ENCODE data around the gene TMEM200C.

The TMEM200C gene

DNA sequence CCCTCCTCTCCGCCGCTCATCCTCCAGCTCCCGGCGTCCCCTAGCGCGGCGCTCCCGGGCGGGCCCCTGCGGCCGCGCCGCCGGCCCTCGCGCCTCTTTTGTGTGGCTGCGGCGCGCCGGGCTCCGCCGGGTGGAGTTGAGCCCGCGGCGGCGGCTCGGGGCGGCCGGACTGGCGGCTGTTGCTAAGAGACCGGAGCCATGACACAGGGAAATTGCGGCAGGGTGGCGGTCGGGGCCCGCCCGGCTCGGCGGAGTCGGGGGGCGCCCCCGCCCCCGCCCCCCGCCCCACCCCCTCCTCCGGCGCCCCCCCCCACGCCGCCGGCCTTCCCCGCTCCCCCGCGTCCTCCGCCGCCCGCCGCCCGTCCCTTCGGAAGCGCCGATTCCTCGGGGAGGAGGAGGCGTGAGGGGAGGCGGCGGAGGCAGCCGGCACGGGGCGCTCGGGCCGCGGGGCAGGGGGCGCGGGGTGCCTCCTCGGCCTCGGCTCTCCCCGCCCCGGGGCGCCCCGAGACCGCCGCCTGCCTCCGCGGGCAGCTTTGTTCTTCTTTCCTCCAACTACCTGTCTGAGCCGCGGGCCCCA, at the start of gene TMEM200C:
Gene TMEM200C (minus strand): TSS at position 224 of the 577 bp plus-strand sequence. CDS start 3,459 bp downstream, outside the sequence.
- peak; percentile 82 for DNase-seq (ENCODE audit: low spot score)
- TF ChIP-seq, protein P1, sequence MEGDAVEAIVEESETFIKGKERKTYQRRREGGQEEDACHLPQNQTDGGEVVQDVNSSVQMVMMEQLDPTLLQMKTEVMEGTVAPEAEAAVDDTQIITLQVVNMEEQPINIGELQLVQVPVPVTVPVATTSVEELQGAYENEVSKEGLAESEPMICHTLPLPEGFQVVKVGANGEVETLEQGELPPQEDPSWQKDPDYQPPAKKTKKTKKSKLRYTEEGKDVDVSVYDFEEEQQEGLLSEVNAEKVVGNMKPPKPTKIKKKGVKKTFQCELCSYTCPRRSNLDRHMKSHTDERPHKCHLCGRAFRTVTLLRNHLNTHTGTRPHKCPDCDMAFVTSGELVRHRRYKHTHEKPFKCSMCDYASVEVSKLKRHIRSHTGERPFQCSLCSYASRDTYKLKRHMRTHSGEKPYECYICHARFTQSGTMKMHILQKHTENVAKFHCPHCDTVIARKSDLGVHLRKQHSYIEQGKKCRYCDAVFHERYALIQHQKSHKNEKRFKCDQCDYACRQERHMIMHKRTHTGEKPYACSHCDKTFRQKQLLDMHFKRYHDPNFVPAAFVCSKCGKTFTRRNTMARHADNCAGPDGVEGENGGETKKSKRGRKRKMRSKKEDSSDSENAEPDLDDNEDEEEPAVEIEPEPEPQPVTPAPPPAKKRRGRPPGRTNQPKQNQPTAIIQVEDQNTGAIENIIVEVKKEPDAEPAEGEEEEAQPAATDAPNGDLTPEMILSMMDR (IDR thresholded peaks at IDR 0.05; ENCODE audit: extremely low read depth, missing control alignments) = no peak

DNA sequence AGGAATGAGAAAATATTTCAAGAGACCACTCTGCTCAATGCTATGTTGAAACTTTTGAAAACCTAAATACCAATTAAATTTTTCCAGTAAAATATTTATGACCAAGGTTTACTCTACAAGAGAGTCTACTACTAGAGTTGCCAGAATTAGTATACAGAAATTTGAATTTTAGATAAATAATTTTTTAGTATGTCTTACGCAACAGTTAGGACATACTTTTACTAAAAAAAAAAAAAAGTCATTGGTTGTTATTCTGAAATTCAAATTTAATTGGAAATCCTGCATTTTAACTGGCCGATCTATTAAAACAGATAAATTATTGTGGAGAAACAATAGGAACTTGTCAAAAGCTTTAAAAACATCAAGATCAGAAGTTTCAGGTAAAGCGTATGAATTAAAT, 49.1 kb upstream of the TMEM200C start:
- DNase-seq (ENCODE audit: low spot score) = no peak
- TF ChIP-seq, protein P1 (IDR thresholded peaks at IDR 0.05; ENCODE audit: extremely low read depth, missing control alignments) = no peak

DNA sequence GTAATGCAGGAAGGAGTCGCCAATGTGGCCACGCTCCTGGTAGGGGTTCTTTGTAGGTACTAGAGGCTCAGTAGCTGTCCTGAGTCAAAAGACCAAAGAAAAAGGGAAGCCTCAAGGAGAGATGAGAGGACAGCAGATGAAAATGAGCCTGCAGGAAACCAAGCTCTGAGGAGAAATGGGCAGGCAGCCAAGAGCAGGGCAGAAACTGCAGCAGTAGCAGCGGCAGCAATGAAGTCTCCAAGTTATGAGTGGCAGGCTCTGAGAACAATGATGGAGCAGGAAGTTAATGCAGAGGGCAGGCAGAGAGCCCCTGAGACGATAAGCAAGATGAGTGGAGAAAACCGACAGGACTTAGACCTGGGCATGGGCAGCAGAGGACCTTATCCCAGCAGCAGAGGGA, 48.2 kb upstream of the TMEM200C start:
- TF ChIP-seq, protein P1 (IDR thresholded peaks at IDR 0.05; ENCODE audit: extremely low read depth, missing control alignments) = no peak
- DNase-seq (ENCODE audit: low spot score) = no peak

DNA sequence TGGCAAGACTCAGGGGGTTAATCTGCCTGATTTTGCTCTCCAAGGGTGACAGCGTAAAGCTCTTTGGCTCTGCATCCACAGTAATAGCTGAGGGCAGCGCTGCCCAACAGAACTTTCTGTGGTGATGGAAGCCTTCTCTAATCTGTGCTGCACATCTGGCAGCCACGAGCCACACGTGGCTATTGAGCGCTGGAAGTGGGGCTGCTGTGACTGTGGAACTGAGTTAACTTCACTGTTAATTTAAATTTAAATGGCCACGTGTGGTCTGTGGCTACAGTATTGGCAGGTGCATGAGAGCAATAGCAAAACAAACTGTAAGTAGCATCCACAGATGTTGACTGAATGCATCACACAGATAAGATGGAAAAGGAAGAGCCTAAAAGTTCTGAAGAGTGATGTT, 47.3 kb upstream of the TMEM200C start:
- TF ChIP-seq, protein P1 (IDR thresholded peaks at IDR 0.05; ENCODE audit: extremely low read depth, missing control alignments) = no peak
- no peak for DNase-seq (ENCODE audit: low spot score)

DNA sequence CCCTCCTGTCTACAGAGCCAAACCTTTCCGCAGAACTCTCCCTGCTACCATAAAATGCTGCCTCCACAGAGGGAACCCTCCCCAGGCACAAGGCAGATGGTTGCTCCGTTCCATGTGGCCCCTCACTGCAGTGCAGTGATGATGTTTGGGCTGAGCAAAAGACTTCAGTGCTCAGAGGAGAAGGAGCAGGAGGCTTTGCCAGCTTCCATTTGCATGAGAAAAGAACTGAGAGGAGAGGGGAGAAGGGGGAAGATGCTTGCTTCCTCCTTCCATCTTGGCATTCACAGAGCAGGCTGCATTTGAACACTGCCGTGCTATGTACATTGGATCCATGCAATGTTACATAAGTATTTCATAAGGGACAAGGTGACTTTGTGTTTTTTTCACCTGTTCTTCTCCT, 46.6 kb upstream of the TMEM200C start:
- no peak for DNase-seq (ENCODE audit: low spot score)
- TF ChIP-seq, protein P1 (IDR thresholded peaks at IDR 0.05; ENCODE audit: extremely low read depth, missing control alignments) = no peak

DNA sequence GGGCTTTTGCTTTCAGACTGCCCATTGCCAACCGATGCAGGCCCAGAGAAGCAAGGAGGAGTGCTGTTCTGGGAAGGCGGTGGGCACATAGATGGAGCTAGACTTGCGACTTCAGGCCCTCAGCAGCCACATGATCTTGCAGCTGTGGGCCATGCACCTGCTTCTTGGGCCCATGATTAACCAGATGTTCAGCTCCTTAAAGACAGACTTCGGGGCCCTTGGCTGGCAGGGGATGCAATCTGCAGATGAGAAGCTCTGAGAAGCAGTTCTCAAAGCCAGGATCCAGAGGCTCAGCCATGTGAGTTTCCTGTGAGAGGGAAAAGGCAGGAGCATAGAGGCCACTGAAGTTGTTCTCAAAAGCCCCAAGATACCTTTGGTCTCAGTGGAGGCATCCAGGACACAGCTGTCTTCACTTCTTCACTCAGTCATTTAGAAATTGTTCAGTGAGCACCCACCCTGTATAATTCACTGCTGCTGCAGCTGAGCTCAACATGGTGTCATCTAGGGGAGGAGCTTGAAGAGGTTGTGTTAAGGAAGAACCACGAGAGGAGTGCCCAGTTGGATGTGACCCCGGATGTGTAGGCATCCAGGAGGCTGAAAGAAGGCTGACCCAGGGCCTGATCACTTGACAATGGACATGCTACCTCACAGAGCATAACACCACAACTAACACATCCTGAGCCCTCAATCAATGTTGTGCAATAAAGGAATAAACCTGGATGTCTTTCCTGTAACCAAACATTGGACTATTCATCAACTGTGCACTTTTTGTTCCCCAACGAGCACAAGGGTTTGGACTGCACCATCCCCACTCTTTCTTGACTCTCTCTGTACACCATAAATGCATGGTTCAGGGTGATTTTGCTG, 44.7 kb upstream of the TMEM200C start:
- no peak for DNase-seq (ENCODE audit: low spot score)
- TF ChIP-seq, protein P1 (IDR thresholded peaks at IDR 0.05; ENCODE audit: extremely low read depth, missing control alignments) = no peak

DNA sequence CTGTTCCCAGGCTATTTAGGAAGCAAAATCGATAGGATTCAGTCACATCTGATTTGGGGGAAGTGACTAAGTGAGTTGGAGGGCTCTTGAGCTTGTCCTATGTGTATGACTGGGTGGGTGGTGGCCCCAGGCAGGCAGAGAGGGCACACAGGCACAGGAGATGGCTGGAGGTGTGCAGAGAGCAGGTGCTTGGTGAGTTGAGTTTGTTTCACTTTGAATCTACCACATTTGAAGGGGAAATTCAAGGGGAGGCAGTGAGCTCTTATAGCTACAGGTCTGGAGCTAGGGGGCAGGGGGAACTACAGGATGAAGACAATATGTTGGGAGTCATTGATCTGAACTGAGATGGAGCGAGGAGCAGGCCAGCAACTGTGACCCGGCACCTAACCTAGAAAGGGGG, 42.5 kb upstream of the TMEM200C start:
- TF ChIP-seq, protein P1 (IDR thresholded peaks at IDR 0.05; ENCODE audit: extremely low read depth, missing control alignments) = no peak
- no peak for DNase-seq (ENCODE audit: low spot score)
